VCaP (cell line): ENCODE results near the gene MC3R.

ENCODE experiments used
- H3K27ac ChIP-seq: fragments of 450-650 bp; 2 replicates; pipeline ENCODE4 v1.5.1; 2017
- TF ChIP-seq, protein P1 (sequence below): fragments of 450-650 bp; conservative IDR thresholded peaks from 2 replicates; pipeline ENCODE4 v1.5.1; 2017; ENCODE audit warnings: mild to moderate bottlenecking, moderate library complexity

The MC3R gene

DNA sequence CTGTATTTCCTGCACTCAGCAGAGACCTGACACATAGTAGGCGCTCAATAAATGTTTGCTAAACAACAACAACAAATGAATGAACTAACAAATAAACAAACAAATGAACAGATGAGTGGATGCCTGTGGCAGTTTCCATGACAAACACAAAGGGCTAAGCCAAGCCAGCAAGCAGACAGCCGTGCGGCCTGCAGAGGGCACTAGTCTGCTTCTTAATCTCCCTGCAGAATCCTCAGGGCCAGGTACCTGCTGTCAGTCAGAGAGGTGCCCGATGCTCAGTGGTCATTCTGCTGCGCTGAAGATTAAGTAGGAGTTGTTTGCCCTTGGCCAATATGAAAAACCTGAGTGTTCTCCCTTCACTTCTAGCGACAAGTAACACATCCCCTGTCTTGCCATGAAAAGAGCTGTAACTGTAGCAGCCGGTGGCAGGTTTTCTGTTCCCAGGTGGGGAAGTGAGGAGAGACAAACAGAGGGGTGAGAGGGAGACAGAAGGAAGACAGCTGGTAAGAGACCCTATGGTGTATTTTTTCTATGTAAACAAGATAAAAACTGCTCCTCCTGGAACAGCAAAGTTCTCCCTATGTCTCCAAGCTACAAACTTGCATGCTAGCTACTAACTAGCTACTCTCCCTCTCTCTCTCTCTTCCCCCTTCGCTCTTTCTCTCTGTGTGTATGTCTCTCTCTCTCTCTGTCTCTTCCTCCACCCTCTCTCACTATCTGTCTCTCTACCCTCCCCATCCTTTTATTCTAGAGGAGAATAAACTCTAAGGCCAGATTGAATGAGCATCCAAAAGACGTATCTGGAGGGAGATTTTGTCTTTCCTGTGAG lies at the start of gene MC3R:
Gene MC3R, plus strand, starts transcription at position 779 of the 829 bp plus-strand sequence. CDS start 112 bp downstream, outside the sequence.
- TF ChIP-seq, protein P1, sequence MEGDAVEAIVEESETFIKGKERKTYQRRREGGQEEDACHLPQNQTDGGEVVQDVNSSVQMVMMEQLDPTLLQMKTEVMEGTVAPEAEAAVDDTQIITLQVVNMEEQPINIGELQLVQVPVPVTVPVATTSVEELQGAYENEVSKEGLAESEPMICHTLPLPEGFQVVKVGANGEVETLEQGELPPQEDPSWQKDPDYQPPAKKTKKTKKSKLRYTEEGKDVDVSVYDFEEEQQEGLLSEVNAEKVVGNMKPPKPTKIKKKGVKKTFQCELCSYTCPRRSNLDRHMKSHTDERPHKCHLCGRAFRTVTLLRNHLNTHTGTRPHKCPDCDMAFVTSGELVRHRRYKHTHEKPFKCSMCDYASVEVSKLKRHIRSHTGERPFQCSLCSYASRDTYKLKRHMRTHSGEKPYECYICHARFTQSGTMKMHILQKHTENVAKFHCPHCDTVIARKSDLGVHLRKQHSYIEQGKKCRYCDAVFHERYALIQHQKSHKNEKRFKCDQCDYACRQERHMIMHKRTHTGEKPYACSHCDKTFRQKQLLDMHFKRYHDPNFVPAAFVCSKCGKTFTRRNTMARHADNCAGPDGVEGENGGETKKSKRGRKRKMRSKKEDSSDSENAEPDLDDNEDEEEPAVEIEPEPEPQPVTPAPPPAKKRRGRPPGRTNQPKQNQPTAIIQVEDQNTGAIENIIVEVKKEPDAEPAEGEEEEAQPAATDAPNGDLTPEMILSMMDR, result peak; percentile 97
- H3K27ac ChIP-seq, result no peak within 1 kb of the TSS

DNA sequence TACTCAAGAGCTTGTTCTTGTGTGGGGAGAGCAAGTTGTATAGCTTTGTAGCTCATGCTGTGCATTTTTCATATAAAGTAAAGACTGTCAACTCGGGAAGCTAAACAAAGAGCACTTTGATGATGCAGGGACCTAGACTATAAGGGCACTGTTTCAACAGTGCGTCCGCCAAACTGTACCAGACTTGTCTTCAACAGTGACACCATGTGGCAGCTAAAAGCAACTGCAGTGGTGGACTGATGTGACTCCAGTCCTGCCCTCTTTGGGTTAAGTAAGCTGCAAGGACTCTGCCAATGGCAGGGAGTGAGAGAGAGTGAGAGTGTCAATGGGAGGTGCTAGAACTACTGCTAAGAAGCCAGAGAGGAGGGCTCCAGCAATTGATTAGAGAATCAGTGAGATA lies 48.1 kb upstream of the MC3R start:
- TF ChIP-seq, protein P1, result 0 out of 2 replicates have a peak, but pooled peaks have one; percentile 13
- no peak overlapping the region for H3K27ac ChIP-seq

DNA sequence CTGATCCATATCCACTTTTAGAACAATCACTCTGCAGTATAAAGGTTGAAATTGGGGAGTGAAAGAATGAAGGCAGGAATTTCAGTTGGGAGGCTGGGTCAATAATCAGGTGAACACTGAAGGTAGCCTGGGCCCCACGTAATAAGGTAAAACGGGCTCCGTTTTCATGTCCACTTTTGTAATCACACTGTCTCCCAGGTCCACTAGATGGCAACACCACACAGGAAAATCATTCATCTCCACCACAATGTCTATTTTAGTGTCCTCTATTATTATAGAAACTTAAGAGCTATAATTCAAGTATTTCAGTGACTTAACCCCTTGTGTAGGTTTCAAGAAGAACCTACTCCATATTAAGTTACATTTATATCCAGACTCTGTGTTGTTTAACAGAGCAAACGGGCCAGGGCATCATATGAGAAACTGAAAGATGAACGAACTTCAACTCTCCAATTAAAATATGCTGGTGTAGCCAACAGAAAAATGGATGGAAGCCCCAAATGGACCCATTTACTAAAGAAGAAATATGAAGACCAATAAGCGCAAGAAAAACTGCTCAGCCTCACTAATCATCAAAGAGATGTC lies 45.9 kb upstream of the MC3R start:
- TF ChIP-seq, protein P1, result peak; percentile 89
- no peak overlapping the region for H3K27ac ChIP-seq

DNA sequence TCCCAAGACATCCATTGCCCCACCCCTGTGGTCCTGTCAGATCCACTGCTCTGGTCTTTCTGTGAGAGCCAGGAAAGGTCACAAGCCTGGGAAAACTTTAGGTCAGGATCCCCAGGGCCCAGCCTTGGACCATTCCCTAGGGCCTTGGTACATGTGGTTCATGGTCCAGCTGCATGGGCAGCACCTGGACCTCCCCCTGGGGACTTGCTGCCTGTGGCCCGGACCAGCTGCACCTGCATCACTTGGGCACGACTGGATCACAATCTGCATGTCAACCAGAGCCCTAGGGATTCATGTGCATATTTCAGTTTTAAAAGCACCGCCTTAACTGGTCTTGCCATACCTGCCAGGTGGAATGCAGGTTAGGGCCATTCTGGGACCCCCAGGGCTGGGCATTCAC lies 44.3 kb upstream of the MC3R start:
- TF ChIP-seq, protein P1, result no peak
- H3K27ac ChIP-seq, result no peak overlapping the region

DNA sequence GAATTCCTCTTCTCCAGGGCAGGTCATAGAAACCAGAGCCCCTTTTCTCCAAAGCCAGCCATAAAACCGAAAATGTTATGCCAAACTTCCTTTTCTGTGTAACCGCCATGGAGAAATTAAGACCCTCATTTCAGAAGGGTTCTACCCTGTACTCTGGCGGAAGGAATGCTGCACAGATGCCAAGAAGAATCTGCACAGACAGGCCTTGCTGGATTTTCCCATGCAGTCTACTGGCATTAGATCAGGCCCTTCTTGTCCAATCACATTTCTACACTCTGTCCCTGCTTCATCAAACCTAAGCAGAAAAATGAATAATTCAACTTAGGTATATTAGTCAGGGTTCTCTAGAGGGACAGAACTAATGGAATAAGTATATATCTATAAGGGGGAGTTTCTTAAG lies 43.2 kb upstream of the MC3R start:
- TF ChIP-seq, protein P1, result no peak
- H3K27ac ChIP-seq, result no peak overlapping the region

- TF ChIP-seq, protein P1, result no peak
Observed at GRCh38 chr20:56207656-56208055, 40.9 kb upstream of the MC3R start.

GRCh38 chr20:56208121-56208520 lies 40.4 kb upstream of the MC3R start:
- TF ChIP-seq, protein P1, result no peak

More at GRCh38 chr20:56207656-56208055, 40.9 kb upstream of the MC3R start:
- no peak overlapping the region for H3K27ac ChIP-seq

More at GRCh38 chr20:56208121-56208520, 40.4 kb upstream of the MC3R start:
- no peak overlapping the region for H3K27ac ChIP-seq
